Lower leg skin (tissue), 4 donors: ENCODE results near the gene ARID5A. TPM values are rescaled to one million over a fixed set of nuclear protein-coding genes. Genes with fewer than 3 reads are reported as not detected.

Experiments used
- DNase-seq, 2 donors: peaks; one replicate each; pipeline ENCODE4 v3.0.0-alpha.2; 2019; ENCODE audit warnings: low spot score in 2 of 2
- H3K4me3 ChIP-seq: fragments of 200-600 bp; sonication (generic); 2 replicates; pipeline ENCODE4 v1.5.1; 2017; ENCODE audit warnings: mild to moderate bottlenecking, low read depth; ENCODE audit not compliant: poor library complexity, severe bottlenecking
- CTCF ChIP-seq, 3 donors: fragments of 450-650 bp; IDR thresholded peaks; one replicate each; pipeline ENCODE4 v1.5.1; 2016; ENCODE audit warnings: antibody characterized with exemption in 3 of 3, mild to moderate bottlenecking in 3 of 3, moderate library complexity in 2 of 3
- POLR2A ChIP-seq, 2 donors: fragments of 450-650 bp; IDR thresholded peaks; one replicate each; pipeline ENCODE4 v1.6.1; 2016 to 2017; ENCODE audit warnings: antibody characterized with exemption in 2 of 2, mild to moderate bottlenecking in 1 of 2, moderate library complexity in 1 of 2
- WGBS, 2 donors: methylation state at CpG; one replicate each; pipeline ENCODE4 v1.1.5; 2018; 5-methylcytosine and 5-hydroxymethylcytosine counted together
- intact Hi-C: fragments of 100-400 bp; cut with DNase I; formaldehyde crosslinking; loops from one replicate; pipeline ENCODE4 v1.15.0; 2023; ENCODE audit warnings: low total_unique reads
- total RNA-seq, 4 donors: library from RNA; depleted of rRNA; stranded (reverse); fragments of >200 nt; gene quantifications; one replicate each; pipeline ENCODE4 v1.1.0, GENCODE V29; 2016

The ARID5A gene
- total RNA-seq, 4 donors from 2014 or later: 12.0 to 23.0 (median 19.7) TPM

- no peak for DNase-seq
- no peak overlapping the region for H3K4me3 ChIP-seq
- intact Hi-C loops: no loop called here
- TF ChIP-seq POLR2A (IDR thresholded peaks at IDR 0.05) (no peak), CTCF (IDR thresholded peaks at IDR 0.05) (no peak)
- 80 to 82% methylated on average over 8 to 9 of the region's 9 CpGs for WGBS, 2 donors
These were observed 5.2 kb upstream of the ARID5A start for GRCh38 chr2:96531366-96531765.

GRCh38 chr2:96531872-96532505 is 4.6 kb upstream of the ARID5A start:
- WGBS, 2 donors: 5 to 9% methylated on average over 21 to 23 of the region's 23 CpGs
- intact Hi-C loops: no loop called here
- H3K4me3 ChIP-seq: no peak overlapping the region
- TF ChIP-seq POLR2A (IDR thresholded peaks at IDR 0.05) (no peak), CTCF (IDR thresholded peaks at IDR 0.05) (no peak)
- DNase-seq: peak; percentile 99

GRCh38 chr2:96532641-96533291 is 3.8 kb upstream of the ARID5A start:
- no peak for TF ChIP-seq CTCF (IDR thresholded peaks at IDR 0.05)
- no peak for TF ChIP-seq POLR2A (IDR thresholded peaks at IDR 0.05)
- H3K4me3 ChIP-seq: no peak overlapping the region
- 63 to 64% methylated on average over 7 of the region's 7 CpGs for WGBS, 2 donors
- intact Hi-C loops: no loop called here
- DNase-seq: no peak

- TF ChIP-seq POLR2A (IDR thresholded peaks at IDR 0.05): no peak
- no peak for TF ChIP-seq CTCF (IDR thresholded peaks at IDR 0.05)
- DNase-seq: peak; percentile 93 to 98
- no peak overlapping the region for H3K4me3 ChIP-seq
- intact Hi-C loops: no loop called here
- 8 to 11% methylated on average over 8 of the region's 8 CpGs for WGBS, 2 donors
These were observed 3.1 kb upstream of the ARID5A start for GRCh38 chr2:96533292-96534073.

GRCh38 chr2:96534141-96534540 is 2.4 kb upstream of the ARID5A start:
- intact Hi-C loops: no loop called here
- TF ChIP-seq POLR2A (IDR thresholded peaks at IDR 0.05) (no peak), CTCF (IDR thresholded peaks at IDR 0.05) (no peak)
- 23 to 29% methylated on average over 4 of the region's 4 CpGs for WGBS, 2 donors
- H3K4me3 ChIP-seq: no peak overlapping the region
- no peak for DNase-seq
